DMS79 (cell line): ENCODE results near the gene VPS52.
"Not testable (repeated sequence)": the region's sequence is repeated elsewhere in the genome, so short reads cannot be mapped to it uniquely, and the experiment has no call there.

Experiments used
- DNase-seq: peaks from one replicate; lab custom pipeline; 2025; lab: John Stamatoyannopoulos, UW

Gene VPS52

GRCh38 chr6:33305052-33305451, 33.4 kb upstream of the VPS52 start:
- DNase-seq: no peak

GRCh38 chr6:33304216-33304615, 32.5 kb upstream of the VPS52 start:
- no peak for DNase-seq

GRCh38 chr6:33301877-33302276, 30.2 kb upstream of the VPS52 start:
- DNase-seq: no peak

GRCh38 chr6:33299237-33299944, 27.7 kb upstream of the VPS52 start:
- DNase-seq: peak; percentile 81

GRCh38 chr6:33298773-33299236, 27.1 kb upstream of the VPS52 start, which contains the start of gene RGL2:
RGL2 (minus strand) TSS chr6:33298942; CDS start chr6:33298610, 332 bp downstream.
- DNase-seq: no peak

GRCh38 chr6:33297956-33298772, 26.5 kb upstream of the VPS52 start:
- no peak for DNase-seq

- no peak for DNase-seq
These were observed 25.8 kb upstream of the VPS52 start for GRCh38 chr6:33297406-33297955.

GRCh38 chr6:33296797-33297405, 25.2 kb upstream of the VPS52 start:
- no peak for DNase-seq

GRCh38 chr6:33295621-33296369, 24.1 kb upstream of the VPS52 start:
- DNase-seq: no peak

- no peak for DNase-seq
These were observed 22.6 kb upstream of the VPS52 start for GRCh38 chr6:33294086-33294823.

GRCh38 chr6:33292996-33293682, 21.5 kb upstream of the VPS52 start:
- no peak for DNase-seq

GRCh38 chr6:33290459-33290858, 18.8 kb upstream of the VPS52 start:
- DNase-seq: no peak

GRCh38 chr6:33289784-33290315, 18.2 kb upstream of the VPS52 start:
- no peak for DNase-seq

- DNase-seq: peak; percentile 88
These were observed 17.5 kb upstream of the VPS52 start, which contains the start of the genes PFDN6 and WDR46 for GRCh38 chr6:33288921-33289783. PFDN6 (plus strand) TSS chr6:33289601; CDS start chr6:33289857, 256 bp downstream. WDR46 (minus strand) TSS chr6:33289239; CDS start chr6:33289170, 69 bp downstream.

- DNase-seq: no peak
These were observed 16.7 kb upstream of the VPS52 start for GRCh38 chr6:33288141-33288920.

- DNase-seq: no peak
These were observed 15.6 kb upstream of the VPS52 start for GRCh38 chr6:33286946-33287914.

- DNase-seq: not testable (repeated sequence)
These were observed 13.5 kb upstream of the VPS52 start for GRCh38 chr6:33285214-33285613.
